GM23248 (cell line): ENCODE measurements around the gene WFIKKN1. TPM values are rescaled to one million over a fixed set of nuclear protein-coding genes. Genes with fewer than 3 reads are reported as not detected.
"Not testable (repeated sequence)": the region's sequence is repeated elsewhere in the genome, so short reads cannot be mapped to it uniquely, and the experiment has no call there.

Source experiments
- DNase-seq: peaks from one replicate; pipeline ENCODE4 v3.0.0-alpha.2; 2015
- H2AFZ ChIP-seq: fragments of 200-600 bp; sonication (generic); 2 replicates; pipeline ENCODE4 v1.6.1; 2016; ENCODE audit warnings: antibody characterized with exemption
- H3F3A ChIP-seq: fragments of 200-600 bp; sonication (generic); 2 replicates; pipeline ENCODE4 v1.6.1; 2016; ENCODE audit warnings: mild to moderate bottlenecking, antibody characterized with exemption, mixed run types; ENCODE audit not compliant: insufficient read depth
- H3K27ac ChIP-seq: fragments of 200-600 bp; sonication (generic); 2 replicates; pipeline ENCODE4 v1.5.1; 2016; ENCODE audit warnings: mild to moderate bottlenecking
- H3K27me3 ChIP-seq: fragments of 200-600 bp; sonication (generic); replicated peaks from 2 replicates; pipeline ENCODE4 v1.6.1; 2016; ENCODE audit warnings: mild to moderate bottlenecking; ENCODE audit not compliant: insufficient read depth
- H3K36me3 ChIP-seq: fragments of 200-600 bp; sonication (generic); 2 replicates; pipeline ENCODE4 v1.6.1; 2016; ENCODE audit warnings: low read depth, mild to moderate bottlenecking
- H3K4me1 ChIP-seq: fragments of 200-600 bp; sonication (generic); 2 replicates; pipeline ENCODE4 v1.6.1; 2016; ENCODE audit warnings: mild to moderate bottlenecking; ENCODE audit not compliant: insufficient read depth
- H3K4me2 ChIP-seq: fragments of 200-600 bp; sonication (generic); one replicate; pipeline ENCODE4 v1.6.1; 2016; ENCODE audit warnings: mild to moderate bottlenecking; ENCODE audit not compliant: unreplicated experiment
- H3K4me3 ChIP-seq: fragments of 200-600 bp; sonication (generic); 2 replicates; pipeline ENCODE4 v1.5.1; 2016; ENCODE audit warnings: mild to moderate bottlenecking
- H3K79me2 ChIP-seq: fragments of 200-600 bp; sonication (generic); 2 replicates; pipeline ENCODE4 v1.6.1; 2016; ENCODE audit warnings: mild to moderate bottlenecking; ENCODE audit not compliant: insufficient read depth
- H3K9ac ChIP-seq: fragments of 200-600 bp; sonication (generic); 2 replicates; pipeline ENCODE4 v1.6.1; 2016; ENCODE audit warnings: mild to moderate bottlenecking
- H3K9me2 ChIP-seq: fragments of 200-600 bp; sonication (generic); 2 replicates; pipeline ENCODE4 v1.6.1; 2016; ENCODE audit warnings: mixed run types, mild to moderate bottlenecking, moderate library complexity; ENCODE audit not compliant: insufficient read depth
- H3K9me3 ChIP-seq: fragments of 200-600 bp; sonication (generic); one replicate; pipeline ENCODE4 v1.6.1; 2017; ENCODE audit warnings: low read depth
- H4K20me1 ChIP-seq: fragments of 200-600 bp; sonication (generic); 2 replicates; pipeline ENCODE4 v1.6.0; 2016; ENCODE audit not compliant: insufficient read depth
- EZH2 ChIP-seq: fragments of 200-600 bp; sonication (generic); IDR thresholded peaks from 2 replicates; pipeline ENCODE4 v1.6.1; 2018; ENCODE audit warnings: antibody characterized with exemption, mild to moderate bottlenecking; ENCODE audit not compliant: insufficient read depth, poor library complexity, severe bottlenecking
- EZH2phosphoT487 ChIP-seq: fragments of 200-600 bp; sonication (generic); IDR thresholded peaks from 2 replicates; pipeline ENCODE4 v1.6.1; 2018; ENCODE audit warnings: antibody characterized with exemption, moderate library complexity, mild to moderate bottlenecking, low read depth; ENCODE audit not compliant: insufficient read depth
- WGBS, 2 experiments: methylation state at CpG; one replicate each; pipeline ENCODE4 v1.1.6; 2015 to 2017; ENCODE audit warnings: low lambda C conversion rate in 2 of 2, low coverage in 1 of 2; ENCODE audit errors: missing lambda C conversion rate in 2 of 2; 5-methylcytosine and 5-hydroxymethylcytosine counted together
- in situ Hi-C: fragments of 300-500 bp; cut with MboI; formaldehyde crosslinking; loops from 2 replicates; pipeline ENCODE4 v1.15.0; 2020
- polyA plus RNA-seq: library from polyadenylated mRNA; unstranded; fragments of >200 nt; fragmentation: Nextera tagmentation; extraction: Ambion mirVana; gene quantifications from 2 replicates; pipeline ENCODE4 v1.2.1, GENCODE V29; 2016
- total RNA-seq: library from RNA; depleted of rRNA; stranded (reverse); fragments of >200 nt; shearing (Covaris generic); gene quantifications from 2 replicates; pipeline ENCODE4 v1.2.3, GENCODE V29; 2014

The WFIKKN1 gene
- total and polyA plus RNA-seq, 2 experiments from 2014 or later: not detected

GRCh38 chr16:593406-593805 lies 37.4 kb upstream of the WFIKKN1 start:
- no peaks in the 10 kb centered on the region; the same call in 1 of the 2 replicates for H3F3A ChIP-seq
- H3K4me3 ChIP-seq: no peak overlapping the region
- no peak for DNase-seq
- H3K9ac ChIP-seq: no peak overlapping the region
- no peaks in the 10 kb centered on the region for H4K20me1 ChIP-seq
- H3K9me3 ChIP-seq: no peaks in the 10 kb centered on the region
- in situ Hi-C loops: no loop called here
- TF ChIP-seq EZH2phosphoT487 (no peak), EZH2 (no peak)
- H2AFZ ChIP-seq: no peak overlapping the region
- H3K79me2 ChIP-seq: peaks cover 73% of the 10 kb centered on the region
- H3K27ac ChIP-seq: no peak overlapping the region
- no peaks in the 10 kb centered on the region for H3K4me1 ChIP-seq
- WGBS, 2 experiments: 95 to 98% methylated on average over 9 of the region's 9 CpGs
- no peak overlapping the region for H3K4me2 ChIP-seq
- H3K36me3 ChIP-seq: no peaks in the 10 kb centered on the region
- no peaks in the 10 kb centered on the region for H3K27me3 ChIP-seq
- no peaks in the 10 kb centered on the region for H3K9me2 ChIP-seq

- peaks cover 72% of the 10 kb centered on the region for H3K79me2 ChIP-seq
- in situ Hi-C loops: no loop called here
- DNase-seq: no peak
- WGBS, 2 experiments: 92 to 96% methylated on average over 15 to 16 of the region's 16 CpGs
- H3F3A ChIP-seq: no peaks in the 10 kb centered on the region
- no peaks in the 10 kb centered on the region for H4K20me1 ChIP-seq
- H3K27ac ChIP-seq: no peak overlapping the region
- H3K9me3 ChIP-seq: no peaks in the 10 kb centered on the region
- no peak overlapping the region for H3K4me3 ChIP-seq
- no peak overlapping the region for H3K4me2 ChIP-seq
- no peaks in the 10 kb centered on the region for H3K4me1 ChIP-seq
- H3K9me2 ChIP-seq: no peaks in the 10 kb centered on the region
- TF ChIP-seq EZH2 (no peak), EZH2phosphoT487 (no peak)
- no peak overlapping the region for H3K9ac ChIP-seq
- no peak overlapping the region for H2AFZ ChIP-seq
- no peaks in the 10 kb centered on the region for H3K27me3 ChIP-seq
- H3K36me3 ChIP-seq: no peaks in the 10 kb centered on the region
These were observed 37.0 kb upstream of the WFIKKN1 start for GRCh38 chr16:593807-594206.

GRCh38 chr16:595094-595528 lies 35.7 kb upstream of the WFIKKN1 start:
- no peaks in the 10 kb centered on the region for H3K4me1 ChIP-seq
- no peak overlapping the region for H3K4me3 ChIP-seq
- 88 to 93% methylated on average over 14 to 18 of the region's 18 CpGs for WGBS, 2 experiments
- H2AFZ ChIP-seq: no peak overlapping the region
- H3K9me2 ChIP-seq: no peaks in the 10 kb centered on the region
- H3K9me3 ChIP-seq: no peaks in the 10 kb centered on the region
- no peaks in the 10 kb centered on the region for H3F3A ChIP-seq
- no peaks in the 10 kb centered on the region for H3K36me3 ChIP-seq
- in situ Hi-C loops: no loop called here
- no peak for TF ChIP-seq EZH2
- TF ChIP-seq EZH2phosphoT487: no peak
- H3K4me2 ChIP-seq: no peak overlapping the region
- no peaks in the 10 kb centered on the region for H4K20me1 ChIP-seq
- no peak overlapping the region for H3K9ac ChIP-seq
- no peak for DNase-seq
- no peaks in the 10 kb centered on the region for H3K27me3 ChIP-seq
- peaks cover 71% of the 10 kb centered on the region for H3K79me2 ChIP-seq
- no peak overlapping the region for H3K27ac ChIP-seq

- Histone ChIP-seq H4K20me1 (no peaks in the 10 kb centered on the region), H2AFZ (no peak overlapping the region), H3K9ac (no peak overlapping the region), H3K27ac (no peak overlapping the region), H3K4me3 (no peak overlapping the region), H3K4me2 (no peak overlapping the region), H3K4me1 (no peaks in the 10 kb centered on the region), H3F3A (no peaks in the 10 kb centered on the region), H3K79me2 (peaks cover 71% of the 10 kb centered on the region), H3K27me3 (no peaks in the 10 kb centered on the region), H3K9me2 (no peaks in the 10 kb centered on the region), H3K36me3 (no peaks in the 10 kb centered on the region), H3K9me3 (no peaks in the 10 kb centered on the region)
- in situ Hi-C loops: no loop called here
- DNase-seq: no peak
- TF ChIP-seq EZH2phosphoT487 (no peak), EZH2 (no peak)
- WGBS, 2 experiments: 96 to 97% methylated on average over 34 of the region's 34 CpGs
These were observed 34.6 kb upstream of the WFIKKN1 start for GRCh38 chr16:595942-596735.

GRCh38 chr16:596736-597060 lies 34.1 kb upstream of the WFIKKN1 start:
- H3K4me1 ChIP-seq: no peaks in the 10 kb centered on the region

GRCh38 chr16:597655-598054 lies 33.1 kb upstream of the WFIKKN1 start:
- H3K4me1 ChIP-seq, H3K27ac ChIP-seq, H3K36me3 ChIP-seq, H4K20me1 ChIP-seq, in situ Hi-C loops, H3K4me3 ChIP-seq, DNase-seq, H3F3A ChIP-seq, H3K9me3 ChIP-seq, H3K27me3 ChIP-seq, H3K9ac ChIP-seq, H2AFZ ChIP-seq, H3K4me2 ChIP-seq, H3K9me2 ChIP-seq: not testable (repeated sequence)
- WGBS, 2 experiments: 97 to 100% methylated on average over 5 to 7 of the region's 7 CpGs
- peaks cover 70% of the 10 kb centered on the region for H3K79me2 ChIP-seq

More at GRCh38 chr16:596736-597060, 34.1 kb upstream of the WFIKKN1 start:
- Histone ChIP-seq H2AFZ (no peak overlapping the region), H3K9ac (no peak overlapping the region), H3F3A (no peaks in the 10 kb centered on the region), H3K27me3 (no peaks in the 10 kb centered on the region), H3K79me2 (peaks cover 69% of the 10 kb centered on the region), H3K27ac (no peak overlapping the region), H3K9me3 (no peaks in the 10 kb centered on the region), H3K36me3 (no peaks in the 10 kb centered on the region), H4K20me1 (no peaks in the 10 kb centered on the region), H3K4me3 (no peak overlapping the region), H3K9me2 (no peaks in the 10 kb centered on the region), H3K4me2 (no peak overlapping the region)
- 92% methylated on average over 12 of the region's 12 CpGs for WGBS, 2 experiments
- TF ChIP-seq EZH2: no peak
- no peak for TF ChIP-seq EZH2phosphoT487
- in situ Hi-C loops: no loop called here
- no peak for DNase-seq
